Esophagus muscularis mucosa (tissue), 4 donors: ENCODE data around the gene HSD11B1. TPM values are rescaled to one million over a fixed set of nuclear protein-coding genes. Genes with fewer than 3 reads are reported as not detected.

ENCODE experiments used
- DNase-seq: peaks from one replicate; pipeline ENCODE4 v3.0.0-alpha.2; 2017; ENCODE audit errors: extremely low spot score
- H3K27ac ChIP-seq, 4 donors: fragments of 200-600 bp; sonication (generic); replicated peaks in 1 of 4; 1 replicate in 3 of 4; 2 replicates in 1 of 4; pipeline ENCODE4 v1.5.1; 2016 to 2019; ENCODE audit warnings: mild to moderate bottlenecking in 1 of 4
- H3K27me3 ChIP-seq, 4 donors: fragments of 200-600 bp; sonication (generic); one replicate each; pipeline versions ENCODE4 v1.5.1 to v1.6.0; 2016 to 2019
- H3K36me3 ChIP-seq, 4 donors: fragments of 200-600 bp; sonication (generic); one replicate each; pipeline ENCODE4 v1.5.1; 2016 to 2019
- H3K4me1 ChIP-seq, 4 donors: fragments of 200-600 bp; sonication (generic); one replicate each; pipeline ENCODE4 v1.5.1; 2016 to 2019
- H3K4me3 ChIP-seq, 4 donors: fragments of 200-600 bp; sonication (generic); 1 replicate in 2 of 4; 2 replicates in 2 of 4; pipeline ENCODE4 v1.5.1; 2016 to 2019; ENCODE audit warnings: mild to moderate bottlenecking in 4 of 4, moderate library complexity in 1 of 4
- H3K9me3 ChIP-seq, 4 donors: fragments of 200-600 bp; sonication (generic); 1 replicate in 3 of 4; 2 replicates in 1 of 4; pipeline ENCODE4 v1.5.1; 2016 to 2019
- CTCF ChIP-seq, 3 experiments: fragments of 200-600 bp in 2 of 3; fragments of 450-650 bp in 1 of 3; sonication (generic) in 2 of 3; IDR thresholded peaks; one replicate each; pipeline ENCODE4 v1.5.1; 2017 to 2019; ENCODE audit warnings: antibody characterized with exemption in 3 of 3, mild to moderate bottlenecking in 2 of 3, moderate library complexity in 1 of 3
- EP300 ChIP-seq: sonication (generic); formaldehyde crosslinking; IDR thresholded peaks from one replicate; pipeline ENCODE4 v1.6.1; 2017; ENCODE audit warnings: antibody characterized with exemption
- POLR2A ChIP-seq: fragments of 450-650 bp; IDR thresholded peaks from one replicate; pipeline ENCODE4 v1.6.1; 2017; ENCODE audit warnings: antibody characterized with exemption, moderate library complexity, mild to moderate bottlenecking, low read depth
- POLR2AphosphoS5 ChIP-seq, 2 donors: sonication (generic); formaldehyde crosslinking; IDR thresholded peaks; one replicate each; pipeline ENCODE4 v1.6.1; 2017; ENCODE audit warnings: antibody characterized with exemption in 2 of 2
- WGBS: methylation state at CpG from one replicate; pipeline ENCODE4 v1.1.5; 2018; 5-methylcytosine and 5-hydroxymethylcytosine counted together
- intact Hi-C: fragments of 100-400 bp; cut with DNase I; formaldehyde crosslinking; loops from one replicate; pipeline ENCODE4 v1.15.1; 2023
- total RNA-seq, 4 donors: library from RNA; depleted of rRNA; stranded (reverse); fragments of >200 nt; gene quantifications; one replicate each; pipeline versions ENCODE4 v1.1.0 to v1.2.1, GENCODE V29; 2016

HSD11B1 gene
- total RNA-seq, 4 donors from 2014 or later = 5.0 to 17.2 (median 6.2) TPM

GRCh38 chr1:209703834-209704504 lies 677 bp upstream of the HSD11B1 start:
- Histone ChIP-seq H3K36me3 (no peaks in the 10 kb centered on the region), H3K9me3 (no peaks in the 10 kb centered on the region), H3K27me3 (no peaks in the 10 kb centered on the region), H3K4me3 (no peak overlapping the region), H3K4me1 (peaks cover 0 to 3% (median 0%) of the 10 kb centered on the region in 4 donors), H3K27ac (no peak overlapping the region)
- 77% methylated on average over 6 of the region's 6 CpGs for WGBS
- intact Hi-C loops = no loop called here
- no peak for TF ChIP-seq EP300
- no peak for DNase-seq

- Histone ChIP-seq H3K9me3 (no peaks in the 10 kb centered on the region), H3K36me3 (no peaks in the 10 kb centered on the region), H3K27me3 (no peaks in the 10 kb centered on the region), H3K4me3 (peak overlapping the region in 1 of 4 donors; percentile 34), H3K4me1 (peaks cover 0 to 3% (median 0%) of the 10 kb centered on the region in 4 donors), H3K27ac (peak overlapping the region; percentile 15 to 61 (median 48))
- no peak for TF ChIP-seq POLR2A
- no peak for TF ChIP-seq EP300
- no peak for TF ChIP-seq POLR2AphosphoS5 (IDR thresholded peaks at IDR 0.05)
- no peak for TF ChIP-seq CTCF (IDR thresholded peaks at IDR 0.05)
- intact Hi-C loops = no loop called here
- WGBS = 84% methylated on average over 2 of the region's 2 CpGs
- no peak for DNase-seq
Observed at GRCh38 chr1:209705033-209705598, 470 bp downstream of the HSD11B1 start.

- peaks cover 0 to 3% (median 0%) of the 10 kb centered on the region in 4 donors for H3K4me1 ChIP-seq
- no peak overlapping the region for H3K27ac ChIP-seq
- no peaks in the 10 kb centered on the region for H3K27me3 ChIP-seq
- H3K4me3 ChIP-seq = no peak overlapping the region
- TF ChIP-seq EP300 = no peak
- no peak for TF ChIP-seq POLR2AphosphoS5 (IDR thresholded peaks at IDR 0.05)
- TF ChIP-seq CTCF (IDR thresholded peaks at IDR 0.05) = no peak
- no peak for TF ChIP-seq POLR2A
- WGBS = 100% methylated on average over 3 of the region's 3 CpGs
- H3K36me3 ChIP-seq = no peaks in the 10 kb centered on the region
- no peak for DNase-seq
- H3K9me3 ChIP-seq = no peaks in the 10 kb centered on the region
- intact Hi-C loops = no loop called here
Observed at GRCh38 chr1:209706622-209707021, 2.0 kb downstream of the HSD11B1 start.

GRCh38 chr1:209707308-209707707 lies 2.7 kb downstream of the HSD11B1 start:
- WGBS = 100% methylated on average over 1 of the region's 1 CpG
- Histone ChIP-seq H3K9me3 (no peaks in the 10 kb centered on the region), H3K36me3 (no peaks in the 10 kb centered on the region), H3K4me3 (no peak overlapping the region), H3K27me3 (no peaks in the 10 kb centered on the region), H3K27ac (no peak overlapping the region), H3K4me1 (peaks cover 0 to 3% (median 0%) of the 10 kb centered on the region in 4 donors)
- TF ChIP-seq POLR2A (no peak), EP300 (no peak)
- intact Hi-C loops = no loop called here
- no peak for DNase-seq

GRCh38 chr1:209708297-209708696 lies 3.7 kb downstream of the HSD11B1 start:
- 63% methylated on average over 4 of the region's 4 CpGs for whole genome bisulfite sequencing
- no peaks in the 10 kb centered on the region for H3K36me3 ChIP-seq
- peaks cover 0 to 3% (median 0%) of the 10 kb centered on the region in 4 donors for H3K4me1 ChIP-seq
- TF ChIP-seq CTCF (IDR thresholded peaks at IDR 0.05) (no peak), POLR2AphosphoS5 (IDR thresholded peaks at IDR 0.05) (no peak), POLR2A (no peak), EP300 (no peak)
- H3K9me3 ChIP-seq = no peaks in the 10 kb centered on the region
- intact Hi-C loops = no loop called here
- H3K27me3 ChIP-seq = no peaks in the 10 kb centered on the region
- no peak overlapping the region for H3K4me3 ChIP-seq
- no peak overlapping the region for H3K27ac ChIP-seq
- no peak for DNase-seq
